Ramos (cell line): ENCODE data around the gene DCAF15.
"Not testable (repeated sequence)": the region's sequence is repeated elsewhere in the genome, so short reads cannot be mapped to it uniquely, and the experiment has no call there.

Experiments used
- in situ Hi-C: fragments of 300-500 bp; cut with MboI; formaldehyde crosslinking; loops from one replicate; pipeline ENCODE4 v1.14.3; 2022; ENCODE audit warnings: low sequenced_read_pairs; ENCODE audit not compliant: unreplicated experiment

Gene DCAF15

GRCh38 chr19:13958043-13958442 is 5.7 kb downstream of the DCAF15 start:
- in situ Hi-C loops = no loop called here

GRCh38 chr19:13959141-13959961 is 7.0 kb downstream of the DCAF15 start:
- in situ Hi-C loops = no loop called here

GRCh38 chr19:13959962-13960862 is 7.9 kb downstream of the DCAF15 start:
- in situ Hi-C loops = no loop called here

DNA sequence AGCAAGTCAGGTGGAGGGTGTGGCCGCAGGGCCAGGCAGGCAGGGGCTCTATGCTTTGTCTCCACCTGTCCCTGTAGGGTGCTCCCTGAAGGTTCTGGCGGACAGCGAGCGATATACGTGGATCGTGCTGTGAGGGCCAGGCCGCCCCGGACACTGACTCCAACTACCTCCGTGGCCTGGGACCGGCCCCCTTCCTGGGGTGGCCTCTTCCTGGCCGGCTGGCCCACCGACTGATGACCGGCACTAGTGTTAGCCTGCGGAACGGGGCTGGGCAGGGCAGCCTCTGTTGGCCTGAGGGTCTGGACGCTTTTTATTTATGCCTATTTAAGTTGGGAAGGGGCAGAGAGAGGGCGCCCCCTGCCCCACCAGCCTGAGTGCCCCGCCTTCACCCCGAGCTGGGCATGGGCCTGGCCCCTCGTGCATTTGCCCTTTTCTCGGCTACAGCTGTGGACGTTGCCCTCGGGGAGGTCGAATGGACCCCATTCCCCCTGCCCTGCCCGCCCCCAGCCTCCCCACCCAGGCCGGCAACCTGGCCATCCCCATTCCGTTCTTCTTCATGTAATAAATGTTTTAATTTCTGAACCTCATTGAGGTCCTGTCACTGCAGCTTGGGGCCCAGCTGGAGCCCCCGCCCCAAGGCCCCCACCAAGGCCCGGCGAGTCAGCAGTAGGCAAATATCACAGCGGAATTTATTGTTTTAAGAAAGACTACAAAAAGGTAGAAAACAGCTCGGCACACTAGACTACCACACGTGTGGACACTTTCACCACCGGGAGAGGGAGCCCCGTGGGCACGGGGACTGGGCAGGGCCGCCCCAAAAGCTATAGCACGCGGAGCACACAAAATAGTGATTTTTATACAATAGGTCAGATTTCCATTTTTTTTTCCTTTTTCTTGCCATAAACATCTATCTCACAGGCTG is 8.8 kb downstream of the DCAF15 start:
- in situ Hi-C loops = no loop called here

GRCh38 chr19:13961826-13962698 is 9.8 kb downstream of the DCAF15 start:
- in situ Hi-C loops = no loop called here

- in situ Hi-C loops = no loop called here
These were observed 10.6 kb downstream of the DCAF15 start for GRCh38 chr19:13962699-13963602.

GRCh38 chr19:13963603-13964105 is 11.3 kb downstream of the DCAF15 start:
- in situ Hi-C loops = no loop called here

DNA sequence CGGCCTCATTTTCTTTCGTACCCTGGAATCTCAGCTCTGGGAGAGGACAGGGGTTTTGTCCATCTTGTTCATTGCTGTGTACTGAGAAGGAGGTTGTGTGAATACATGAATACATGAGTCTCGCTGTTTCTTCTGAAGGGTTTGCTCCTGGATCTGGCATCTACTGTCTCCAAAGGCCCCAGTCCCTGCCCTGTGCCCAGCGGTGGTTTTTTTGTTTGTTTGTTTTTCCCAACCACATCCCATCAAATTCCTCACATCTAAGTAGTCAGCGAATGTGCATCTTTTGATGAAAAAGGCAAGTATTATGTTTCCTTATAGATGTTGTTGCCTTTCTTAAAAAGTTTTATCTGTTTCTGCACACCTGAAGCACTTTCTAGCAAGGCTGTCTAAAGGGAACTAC is 12.5 kb downstream of the DCAF15 start:
- in situ Hi-C loops = no loop called here

- in situ Hi-C loops = no loop called here
These were observed 13.1 kb downstream of the DCAF15 start for GRCh38 chr19:13965377-13965896.

DNA sequence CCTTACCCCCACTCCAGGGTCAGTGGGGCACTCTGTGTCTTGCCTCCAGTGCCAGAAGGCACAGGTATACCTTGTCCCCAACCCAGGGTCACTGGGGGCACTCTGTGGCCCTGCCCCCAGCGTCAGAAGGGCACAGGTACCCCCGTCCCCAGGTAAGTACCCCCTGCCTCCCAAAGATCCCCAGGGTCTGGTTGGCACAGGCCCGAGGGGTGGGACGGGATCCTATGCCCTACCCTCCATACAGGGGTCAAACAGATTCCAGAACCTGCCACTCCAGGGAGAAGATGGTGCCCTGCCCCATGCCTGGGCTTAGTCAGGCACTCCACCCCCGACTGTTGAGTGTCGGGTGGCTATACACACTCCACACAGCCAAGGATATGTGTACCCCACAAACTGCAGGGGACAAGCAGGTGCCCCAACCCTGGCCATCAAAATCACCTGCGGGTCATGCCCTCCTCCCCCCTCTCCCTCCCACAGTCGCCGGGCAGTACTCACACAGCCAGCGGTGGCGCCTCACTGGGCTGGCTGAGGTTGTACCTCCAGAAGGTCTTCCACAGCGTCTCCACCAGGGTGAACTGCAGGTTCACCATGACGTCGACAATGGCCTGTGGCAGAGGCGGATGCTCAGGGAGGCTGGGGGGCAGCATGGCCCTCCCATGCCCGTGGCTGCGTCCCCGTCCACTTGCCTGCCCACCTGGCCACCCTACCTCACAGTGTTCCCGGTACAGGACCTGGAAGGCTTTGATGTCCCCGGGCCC is 13.8 kb downstream of the DCAF15 start:
- in situ Hi-C loops = no loop called here

DNA sequence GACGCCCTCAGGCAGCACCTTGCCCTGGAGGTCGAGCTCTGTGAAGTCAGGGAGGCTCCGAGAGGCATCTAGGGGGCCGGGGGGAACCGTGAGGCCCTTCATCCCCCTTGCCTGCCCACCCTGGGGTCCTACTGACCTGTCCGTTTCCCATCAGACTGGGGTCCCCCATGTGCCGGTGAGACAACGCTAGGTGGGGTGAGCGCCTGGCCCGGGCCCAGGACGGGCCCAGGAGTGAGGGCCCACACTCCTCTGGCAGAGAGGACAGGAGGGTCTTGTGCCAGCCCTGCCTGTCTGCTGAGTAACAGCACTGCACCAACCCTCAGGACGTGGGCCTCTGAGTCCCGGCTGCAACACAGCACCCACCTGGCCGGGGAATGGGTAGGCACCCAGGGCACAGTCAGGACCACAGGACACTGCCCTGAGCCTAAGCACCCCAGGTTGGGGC is 14.4 kb downstream of the DCAF15 start:
- in situ Hi-C loops = no loop called here

DNA sequence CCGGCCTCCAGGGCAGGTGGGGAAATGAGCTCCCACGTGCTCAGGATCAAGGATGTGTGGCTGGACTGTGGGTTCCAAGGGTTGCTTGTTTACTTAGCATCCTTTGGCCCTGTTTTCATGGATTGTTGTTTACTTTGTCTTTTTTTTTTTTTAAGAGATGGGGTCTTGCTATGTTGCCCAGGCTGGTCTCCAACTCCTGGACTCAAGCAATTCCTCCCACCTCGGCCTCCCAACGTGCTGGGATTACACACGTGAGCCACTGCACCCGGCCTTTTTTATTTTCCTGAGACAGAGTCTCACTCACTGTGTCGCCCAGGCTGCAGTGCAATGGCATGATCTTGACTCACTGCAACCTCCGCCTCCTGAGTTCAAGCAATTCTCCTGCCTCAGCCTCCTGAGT is 14.9 kb downstream of the DCAF15 start:
- in situ Hi-C loops = not testable (repeated sequence)

DNA sequence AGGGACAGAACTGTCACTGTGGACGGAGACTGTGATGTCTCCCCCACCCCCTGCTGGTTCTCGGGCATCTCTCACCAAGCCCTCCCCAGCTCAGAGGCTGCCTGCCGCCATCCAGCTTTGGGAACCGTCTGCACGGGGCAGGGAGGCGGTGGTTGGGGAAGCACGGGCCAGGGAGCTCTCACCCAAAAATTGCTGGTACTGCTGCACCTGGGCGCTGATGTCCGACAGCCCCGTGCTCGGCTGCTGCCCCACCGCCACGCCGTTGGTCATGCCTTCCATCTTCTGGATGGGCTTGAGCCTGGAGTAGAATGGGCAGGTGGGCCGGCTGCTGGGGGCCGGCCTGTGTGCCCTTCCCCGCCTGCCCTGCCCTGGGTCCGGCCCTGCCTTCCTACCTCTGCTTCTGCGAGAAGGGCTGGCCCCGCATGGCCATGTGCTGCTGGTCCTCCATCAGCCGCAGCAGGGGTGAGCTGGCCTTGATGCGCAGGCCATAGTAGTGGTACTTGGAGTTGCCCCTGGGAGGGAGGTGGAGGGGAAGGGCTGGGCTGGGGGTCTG is 16.1 kb downstream of the DCAF15 start:
- in situ Hi-C loops = no loop called here

GRCh38 chr19:13968999-13969398 is 16.7 kb downstream of the DCAF15 start:
- in situ Hi-C loops = no loop called here

GRCh38 chr19:13969897-13970296 is 17.6 kb downstream of the DCAF15 start:
- in situ Hi-C loops = no loop called here

DNA sequence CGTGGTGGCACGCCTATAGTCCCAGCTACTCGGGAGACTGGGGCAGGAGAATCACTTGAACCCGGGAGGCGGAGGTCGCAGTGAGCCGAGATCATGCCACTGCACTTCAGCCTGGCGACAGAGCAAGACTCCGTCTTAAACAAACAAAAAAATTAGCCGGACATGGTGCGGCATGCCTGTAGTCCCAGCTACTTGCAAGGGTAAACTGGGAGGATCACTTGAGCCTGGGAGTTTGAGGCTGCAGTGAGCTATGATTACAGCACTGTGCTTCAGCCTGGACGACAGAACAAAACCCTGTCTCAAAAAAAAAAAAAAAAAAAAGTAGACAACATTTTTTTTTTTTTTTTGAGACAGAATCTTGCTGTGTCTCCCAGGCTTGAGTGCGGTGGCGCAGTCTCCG is 19.6 kb downstream of the DCAF15 start:
- in situ Hi-C loops = not testable (repeated sequence)
